B cell (primary cell): ENCODE data around the gene SSR1. TPM values are rescaled to one million over a fixed set of nuclear protein-coding genes. Genes with fewer than 3 reads are reported as not detected.
"Not testable (repeated sequence)": the region's sequence is repeated elsewhere in the genome, so short reads cannot be mapped to it uniquely, and the experiment has no call there.

Experiments
- ATAC-seq: fragments of 200-7000 bp; cut with Tn5 transposase; one replicate; pipeline ENCODE4 v1.10.0; 2021; ENCODE audit warnings: low read depth, mild to moderate bottlenecking, moderate number of reproducible peaks, moderate library complexity
- CTCF ChIA-PET: fragments of 350-600 bp; sonication (Branson Sonifier 250); formaldehyde crosslinking; loops from one replicate; lab custom pipeline; 2021; ENCODE audit warnings: antibody characterized with exemption, inconsistent platforms; lab: Charles Lee
- POLR2A ChIA-PET: fragments of 350-600 bp; sonication (Branson Sonifier 250); formaldehyde crosslinking; loops from one replicate; lab custom pipeline; 2021; ENCODE audit warnings: antibody characterized with exemption; lab: Charles Lee
- DNase-seq: peaks from one replicate; pipeline ENCODE4 v3.0.0; 2013
- H2AFZ ChIP-seq: 2 replicates; pipeline ENCODE4 v1.6.1; 2012; ENCODE audit warnings: mild to moderate bottlenecking, low read depth, low read length; ENCODE audit not compliant: insufficient read depth, poor library complexity, severe bottlenecking
- H3K27ac ChIP-seq, 2 donors: 1 replicate in 1 of 2; 2 replicates in 1 of 2; pipeline ENCODE4 v1.5.1; 2012 to 2013; ENCODE audit warnings: low read length in 2 of 2, mild to moderate bottlenecking in 2 of 2, moderate library complexity in 1 of 2
- H3K27me3 ChIP-seq, 4 experiments: fragments of 200-600 bp in 1 of 4; sonication (generic) in 1 of 4; replicated peaks in 1 of 4; 1 replicate in 2 of 4; 2 replicates in 2 of 4; pipeline versions ENCODE4 v1.6.1 to v1.7.0; 2013 to 2016; ENCODE audit warnings: low read length in 3 of 4, mild to moderate bottlenecking in 2 of 4, mixed read lengths in 1 of 4, moderate library complexity in 1 of 4; ENCODE audit not compliant: insufficient read depth in 4 of 4, control insufficient read depth in 3 of 4; ENCODE audit errors: control extremely low read depth in 1 of 4
- H3K36me3 ChIP-seq, 2 experiments: replicated peaks in 1 of 2; 1 replicate in 1 of 2; 2 replicates in 1 of 2; pipeline versions ENCODE4 v1.6.1 to v1.7.1; 2013; ENCODE audit warnings: low read length in 1 of 2; ENCODE audit not compliant: insufficient read depth in 2 of 2, control insufficient read depth in 1 of 2; ENCODE audit errors: control extremely low read depth in 1 of 2, extremely low read depth in 1 of 2
- H3K4me1 ChIP-seq, 2 donors: fragments of 200-600 bp in 1 of 2; sonication (generic) in 1 of 2; 1 replicate in 1 of 2; 2 replicates in 1 of 2; pipeline versions ENCODE4 v1.5.1 to v1.6.1; 2013 to 2017; ENCODE audit warnings: low read length in 2 of 2; ENCODE audit not compliant: control insufficient read depth in 2 of 2, insufficient read depth in 2 of 2
- H3K4me2 ChIP-seq: replicated peaks from 2 replicates; pipeline ENCODE3; 2012; ENCODE audit warnings: mild to moderate bottlenecking, low read depth, low read length; ENCODE audit not compliant: poor library complexity, severe bottlenecking
- H3K4me3 ChIP-seq, 5 experiments: fragments of 200-600 bp in 1 of 5; sonication (generic) in 1 of 5; 1 replicate in 3 of 5; 2 replicates in 2 of 5; pipeline versions ENCODE4 v1.5.1 to v1.7.0; 2011 to 2016; ENCODE audit warnings: low read length in 4 of 5, mild to moderate bottlenecking in 4 of 5, low read depth in 2 of 5, control low read depth in 1 of 5, moderate library complexity in 1 of 5; ENCODE audit not compliant: insufficient read depth in 1 of 5; ENCODE audit errors: control extremely low read depth in 1 of 5, extremely low read depth in 1 of 5
- H3K79me2 ChIP-seq: fragments of 200-600 bp; sonication (generic); one replicate; pipeline ENCODE4 v1.6.0; 2016; ENCODE audit warnings: low read length; ENCODE audit not compliant: control insufficient read depth, insufficient read depth
- H3K9ac ChIP-seq: fragments of 200-600 bp; sonication (generic); 2 replicates; pipeline ENCODE4 v1.6.1; 2017; ENCODE audit warnings: mild to moderate bottlenecking, low read length, moderate library complexity
- H3K9me3 ChIP-seq, 3 donors: one replicate each; pipeline versions ENCODE4 v1.6.1 to v1.7.1; 2013; ENCODE audit warnings: low read length in 2 of 3; ENCODE audit not compliant: control insufficient read depth in 2 of 3, insufficient read depth in 1 of 3; ENCODE audit errors: control extremely low read depth in 1 of 3
- H4K20me1 ChIP-seq: 2 replicates; pipeline ENCODE4 v1.6.0; 2012; ENCODE audit warnings: mild to moderate bottlenecking, low read length; ENCODE audit not compliant: insufficient read depth, control insufficient read depth, poor library complexity, severe bottlenecking
- H3K27ac Mint-ChIP-seq: one replicate; pipeline ENCODE4 v1.8.0; 2021; ENCODE audit warnings: mixed read lengths
- H3K27me3 Mint-ChIP-seq: one replicate; pipeline ENCODE4 v1.8.0; 2021; ENCODE audit warnings: mixed read lengths
- H3K4me1 Mint-ChIP-seq: one replicate; pipeline ENCODE4 v1.8.0; 2021; ENCODE audit warnings: mixed read lengths
- H3K4me3 Mint-ChIP-seq: one replicate; pipeline ENCODE4 v1.8.0; 2021; ENCODE audit warnings: mixed read lengths
- H3K9me3 Mint-ChIP-seq: one replicate; pipeline ENCODE4 v1.8.0; 2022; ENCODE audit warnings: mixed read lengths; ENCODE audit not compliant: insufficient read depth
- CTCF ChIP-seq: fragments of 200-600 bp; IDR thresholded peaks from one replicate; pipeline ENCODE4 v1.8.0; 2022; ENCODE audit warnings: antibody characterized with exemption, mild to moderate bottlenecking
- EZH2 ChIP-seq: IDR thresholded peaks from 2 replicates; pipeline ENCODE4 v1.6.1; 2012; ENCODE audit warnings: borderline replicate concordance, low read depth, mild to moderate bottlenecking, moderate library complexity, low read length; ENCODE audit not compliant: insufficient read depth, poor library complexity, severe bottlenecking
- WGBS: methylation state at CpG from one replicate; pipeline ENCODE4 v1.1.5; 2013; ENCODE audit warnings: missing lambda C conversion rate; ENCODE audit not compliant: insufficient coverage; 5-methylcytosine and 5-hydroxymethylcytosine counted together
- intact Hi-C: fragments of 100-400 bp; cut with micrococcal nuclease; formaldehyde crosslinking; loops from one replicate; pipeline ENCODE4 v1.10.0; 2022
- polyA minus RNA-seq: library from RNA; depleted of rRNA, polyadenylated mRNA; stranded (reverse); fragments of >200 nt; gene quantifications from 2 replicates; pipeline ENCODE4 v1.2.3, GENCODE V29; 2012
- polyA plus RNA-seq: library from polyadenylated mRNA; depleted of rRNA; stranded (reverse); fragments of >200 nt; gene quantifications from 2 replicates; pipeline ENCODE4 v1.2.3, GENCODE V29; 2012
- total RNA-seq, 2 donors: library from RNA; stranded (reverse); fragments of 120-200 nt in 1 of 2; gene quantifications; 1 replicate in 1 of 2; 2 replicates in 1 of 2; pipeline versions ENCODE4 v1.2.3 to v1.2.4, GENCODE V29; 2013 to 2022

The SSR1 gene
- total RNA-seq, result 81.6 and 85.3 TPM in 2 replicates
- 56.0 TPM for total RNA-seq (2013)
- polyA plus RNA-seq, result 15.9 and 28.6 TPM in 2 replicates
- polyA minus RNA-seq, result 41.4 and 72.3 TPM in 2 replicates

DNA sequence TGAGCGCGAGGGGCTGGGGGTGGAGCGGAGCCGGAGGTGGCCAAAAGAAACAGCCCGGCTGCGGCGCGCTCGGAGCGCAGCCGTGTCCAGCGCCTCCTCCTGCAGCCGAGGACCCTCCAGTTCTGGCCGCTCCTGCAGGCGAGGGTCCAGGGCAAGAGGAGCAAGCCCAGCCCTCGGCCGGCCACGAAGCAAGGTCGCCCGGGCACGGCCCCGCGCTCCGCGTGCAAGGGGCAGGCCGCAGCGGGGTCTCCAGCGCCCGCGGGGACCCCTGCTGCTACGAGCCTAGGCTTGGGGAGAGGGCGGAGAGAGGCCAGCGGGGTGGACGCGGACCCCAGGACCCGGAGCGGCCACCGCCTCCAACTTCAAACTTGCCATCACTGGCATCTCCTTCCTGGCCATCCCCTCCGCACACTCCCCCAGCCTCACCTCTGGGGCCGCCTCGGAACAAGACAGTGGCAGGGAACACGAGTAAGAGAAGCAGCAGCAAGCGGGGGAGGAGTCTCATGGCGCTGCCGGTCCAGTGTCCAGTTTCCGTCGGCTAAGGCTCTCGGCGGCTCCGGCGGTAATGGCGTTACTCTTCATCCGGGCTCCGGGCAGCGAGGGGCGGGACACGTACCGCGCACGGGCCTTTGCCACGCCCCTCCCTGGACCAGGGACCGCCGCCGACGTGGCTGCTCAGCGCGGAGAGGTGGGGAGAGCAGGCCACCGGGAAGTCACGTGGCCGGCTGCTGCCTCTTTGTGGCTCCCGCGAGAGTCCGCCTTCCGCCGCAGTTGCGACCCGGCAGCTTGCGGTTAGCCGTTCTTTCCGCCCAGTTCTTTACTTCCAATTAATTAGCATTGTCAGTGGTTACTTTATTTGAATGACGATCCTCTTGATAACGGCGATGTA lies at the start of gene SSR1:
Gene SSR1, minus strand, starts transcription at position 584 of the 889 bp plus-strand sequence. Its CDS starts 79 bp downstream, at position 505.
- Histone ChIP-seq H3K9me3 (peaks cover 0 to 4% (median 0%) of the 10 kb centered on the region in 3 donors), H3K79me2 (peaks cover 50% of the 10 kb centered on the region), H3K36me3 (peaks cover 0 to 21% of the 10 kb centered on the region in 2 experiments), H4K20me1 (peaks cover 19% of the 10 kb centered on the region), H2AFZ (peak within 1 kb of the TSS; percentile 98), H3K27ac (peak within 1 kb of the TSS; percentile 56 to 84), H3K4me3 (peak within 1 kb of the TSS; percentile 58 to 92 (median 90)), H3K4me1 (peaks cover 12 to 20% of the 10 kb centered on the region in 2 donors), H3K27me3 (no peaks in the 10 kb centered on the region), H3K9ac (peak within 1 kb of the TSS; percentile 90), H3K4me2 (peak within 1 kb of the TSS; percentile 77)
- CTCF ChIA-PET, result interaction anchor here (1.6 to 2.9 kb wide), 2 partner anchors 35 to 37 kb away, joined by 3 to 7 read pairs; no protein-coding TSS in a partner anchor
- intact Hi-C loops, result loop anchor here (1.0 to 2.0 kb wide), 4 partner anchors 36 to 790 kb away; partner anchors contain the start of genes CAGE1, EEF1E1, RIOK1 and SNRNP48
- no peaks in the 10 kb centered on the region for H3K9me3 Mint-ChIP-seq
- peak within 1 kb of the TSS; percentile 96 for H3K4me3 Mint-ChIP-seq
- POLR2A ChIA-PET, result interaction anchor here (0.6 to 2.6 kb wide), 4 partner anchors 35 to 1943 kb away, joined by 5 to 14 read pairs (median 6); partner anchors contain the start of genes CAGE1 and RIOK1
- TF ChIP-seq EZH2 (no peak), CTCF (no peak)
- peak; percentile 99 for ATAC-seq
- DNase-seq, result peak; percentile 96
- peak within 1 kb of the TSS; percentile 94 for H3K27ac Mint-ChIP-seq
- under 1% methylated on average over 74 of the region's 83 CpGs for WGBS
- H3K27me3 Mint-ChIP-seq, result no peaks in the 10 kb centered on the region
- peaks cover 38% of the 10 kb centered on the region for H3K4me1 Mint-ChIP-seq

- H3K4me2 ChIP-seq, H3K4me1 Mint-ChIP-seq, H3K27ac Mint-ChIP-seq, H3K9me3 Mint-ChIP-seq, H3K9ac ChIP-seq, H3K9me3 ChIP-seq, ATAC-seq, POLR2A ChIA-PET, H2AFZ ChIP-seq, H3K27me3 ChIP-seq, H3K4me3 ChIP-seq, H3K27ac ChIP-seq, CTCF ChIA-PET, intact Hi-C loops, H3K4me3 Mint-ChIP-seq, H3K4me1 ChIP-seq, H4K20me1 ChIP-seq, DNase-seq, H3K36me3 ChIP-seq, H3K79me2 ChIP-seq: not testable (repeated sequence)
- no CpG with 5 or more reads among the region's 3 CpGs for WGBS
- peaks cover 20% of the 10 kb centered on the region for H3K27me3 Mint-ChIP-seq
Measured at GRCh38 chr6:7351916-7352315, 38.9 kb upstream of the SSR1 start.

GRCh38 chr6:7350591-7350990 lies 37.6 kb upstream of the SSR1 start:
- H3K4me1 Mint-ChIP-seq, DNase-seq, ATAC-seq, H4K20me1 ChIP-seq, H3K4me3 ChIP-seq, H3K27ac Mint-ChIP-seq, H3K4me3 Mint-ChIP-seq, H3K36me3 ChIP-seq, H3K79me2 ChIP-seq, H3K27me3 ChIP-seq, H3K9me3 ChIP-seq, H3K27ac ChIP-seq, H3K9ac ChIP-seq, H2AFZ ChIP-seq, H3K4me1 ChIP-seq, H3K9me3 Mint-ChIP-seq, intact Hi-C loops, POLR2A ChIA-PET, CTCF ChIA-PET, H3K4me2 ChIP-seq: not testable (repeated sequence)
- peaks cover 20% of the 10 kb centered on the region for H3K27me3 Mint-ChIP-seq
- no CpG with 5 or more reads among the region's 1 CpG for WGBS
